AG04449 (cell line): Measurements from ENCODE around the gene HS3ST4.

Experiments used
- CTCF ChIA-PET: fragments of 350-600 bp; formaldehyde crosslinking; extraction: SDS; loops from one replicate; lab custom pipeline; 2021; ENCODE audit warnings: antibody characterized with exemption; lab: Yijun Ruan, JAX
- POLR2A ChIA-PET: fragments of 400-600, 350-600 bp; formaldehyde crosslinking; extraction: SDS; loops from one replicate; lab custom pipeline; 2020; ENCODE audit warnings: antibody characterized with exemption, inconsistent platforms; lab: Yijun Ruan, JAX
- DNase-seq: peaks from one replicate; pipeline ENCODE4 v3.0.0-alpha.2; 2010; ENCODE audit warnings: low read depth, low spot score
- H3K4me3 ChIP-seq: 2 replicates; pipeline ENCODE4 v1.5.1; 2011; ENCODE audit warnings: low read depth, mild to moderate bottlenecking, control low read depth, low read length
- CTCF ChIP-seq: IDR thresholded peaks from one replicate; pipeline ENCODE4 v1.5.1; 2011; ENCODE audit warnings: mild to moderate bottlenecking, moderate library complexity, low read length, control low read depth, inconsistent platforms; ENCODE audit not compliant: insufficient read depth; ENCODE audit errors: missing control alignments

Gene HS3ST4

GRCh38 chr16:25726430-25727098, 34.8 kb downstream of the HS3ST4 start:
- no peak for DNase-seq
- ChIA-PET CTCF (no interaction called here), POLR2A (no interaction called here)
- TF ChIP-seq CTCF: no peak
- H3K4me3 ChIP-seq: no peak overlapping the region

- ChIA-PET POLR2A (no interaction called here), CTCF (no interaction called here)
- no peak for DNase-seq
- TF ChIP-seq CTCF: no peak
- no peak overlapping the region for H3K4me3 ChIP-seq
These were observed 37.6 kb downstream of the HS3ST4 start for GRCh38 chr16:25729188-25729915.

- no peak overlapping the region for H3K4me3 ChIP-seq
- CTCF ChIA-PET: no interaction called here
- POLR2A ChIA-PET: no interaction called here
- no peak for TF ChIP-seq CTCF
- DNase-seq: no peak
These were observed 38.6 kb downstream of the HS3ST4 start for GRCh38 chr16:25730396-25730795.

- no peak for TF ChIP-seq CTCF
- CTCF ChIA-PET: no interaction called here
- no peak overlapping the region for H3K4me3 ChIP-seq
- POLR2A ChIA-PET: no interaction called here
- no peak for DNase-seq
These were observed 42.9 kb downstream of the HS3ST4 start for GRCh38 chr16:25734430-25735385.

- no peak overlapping the region for H3K4me3 ChIP-seq
- TF ChIP-seq CTCF: no peak
- DNase-seq: no peak
- POLR2A ChIA-PET: no interaction called here
- CTCF ChIA-PET: no interaction called here
These were observed 43.9 kb downstream of the HS3ST4 start for GRCh38 chr16:25735645-25736044.
